A549 (cell line): ENCODE measurements around the gene FBXW9.

ENCODE experiments used
- CTCF ChIP-seq: fragments of >200 bp; sonication (Bioruptor Twin); formaldehyde crosslinking; IDR thresholded peaks from 3 replicates; pipeline ENCODE4 v1.5.1; 2016
- JUN ChIP-seq, 2 experiments: fragments of >200 bp; sonication (Bioruptor Twin); formaldehyde crosslinking; IDR thresholded peaks; 2 replicates in 1 of 2; 3 replicates in 1 of 2; pipeline ENCODE4 v1.6.1; 2016 to 2017
- MYC ChIP-seq: IDR thresholded peaks from 2 replicates; pipeline ENCODE4 v1.6.1; 2012; ENCODE audit warnings: mild to moderate bottlenecking, inconsistent platforms, low read length, improper control_type of control experiment, borderline replicate concordance
- ZFP36 ChIP-seq: fragments of 450-650 bp; IDR thresholded peaks from 2 replicates; pipeline ENCODE4 v1.6.1; 2014; ENCODE audit warnings: borderline replicate concordance; ENCODE audit not compliant: partially characterized antibody

GRCh38 chr19:12668346-12668745 lies 28.1 kb downstream of the FBXW9 start:
- TF ChIP-seq ZFP36, result no peak
- TF ChIP-seq JUN (IDR thresholded peaks at IDR 0.05), result no peak
- TF ChIP-seq CTCF, result no peak
- no peak for TF ChIP-seq MYC
